A673 (cell line): ENCODE measurements around the gene LPIN3.

Experiments used
- CTCF ChIP-seq: fragments of 300-800, 200-600 bp; sonication (generic); conservative IDR thresholded peaks from 2 replicates; pipeline ENCODE4 v1.5.1; 2017; ENCODE audit warnings: low read depth, mild to moderate bottlenecking, antibody characterized with exemption, low read length, moderate library complexity, mixed read lengths
- EZH2 ChIP-seq: fragments of 200-600 bp; sonication (generic); IDR thresholded peaks from 2 replicates; pipeline ENCODE4 v1.6.1; 2017; ENCODE audit warnings: borderline replicate concordance, low read depth, mild to moderate bottlenecking, mixed read lengths, antibody characterized with exemption, low read length; ENCODE audit not compliant: poor library complexity, severe bottlenecking

GRCh38 chr20:41348430-41349172, 8.0 kb downstream of the LPIN3 start:
- no peak for TF ChIP-seq CTCF
- no peak for TF ChIP-seq EZH2
